ENCODE measurements around the gene TLR1. TPM values are rescaled to one million over a fixed set of nuclear protein-coding genes. Genes with fewer than 3 reads are reported as not detected.

Gene TLR1
- total RNA-seq, 1 experiment from 2014 or later = not detected

- Histone ChIP-seq H2BK120ac (ENCODE audit: low read depth, low read length, poor library complexity, severe bottlenecking) (no peak overlapping the region), H3K79me2 (ENCODE audit: insufficient read depth, low read length) (no peaks in the 10 kb centered on the region), H2AK5ac (ENCODE audit: insufficient read length, low read length) (no peak overlapping the region), H3K56ac (ENCODE audit: insufficient read length, low read depth, low read length) (no peak overlapping the region), H3K27me3 (ENCODE audit: insufficient read depth, low read length) (no peaks in the 10 kb centered on the region), H2BK12ac (ENCODE audit: insufficient read length, low read depth, low read length) (no peak overlapping the region), H4K20me1 (ENCODE audit: control insufficient read depth, insufficient read depth, insufficient read length) (no peaks in the 10 kb centered on the region), H2AFZ (ENCODE audit: low read length) (no peak overlapping the region), H3K23ac (ENCODE audit: insufficient read length, low read depth, low read length) (no peak overlapping the region), H2BK20ac (ENCODE audit: low read depth, low read length, poor library complexity, severe bottlenecking) (no peak overlapping the region), H3K79me1 (ENCODE audit: insufficient read depth, low read depth, low read length, poor library complexity, severe bottlenecking) (no peaks in the 10 kb centered on the region), H3K27ac (ENCODE audit: insufficient read length, low read depth, low read length) (no peak overlapping the region), H3K9ac (ENCODE audit: extremely low read depth, insufficient read length, low read length) (no peak overlapping the region), H3T11ph (ENCODE audit: low read length) (no peak overlapping the region), H3K9me3 (ENCODE audit: control insufficient read depth, low read depth, low read length) (no peaks in the 10 kb centered on the region), H4K91ac (ENCODE audit: insufficient read length, low read depth, low read length) (no peak overlapping the region), H2BK5ac (ENCODE audit: insufficient read length, low read length) (no peak overlapping the region), H3K4ac (ENCODE audit: low read depth, low read length) (no peak overlapping the region), H3K23me2 (ENCODE audit: insufficient read length, low read depth, low read length, poor library complexity, severe bottlenecking) (no peaks in the 10 kb centered on the region), H3K14ac (ENCODE audit: insufficient read depth, low read length) (no peak overlapping the region), H3K4me2 (ENCODE audit: insufficient read depth, insufficient read length, low read length) (no peak overlapping the region), H4K8ac (replicated peaks; ENCODE audit: insufficient read length, low read depth, low read length) (no peak overlapping the region), H2BK15ac (ENCODE audit: low read depth, low read length) (no peak overlapping the region), H3K18ac (ENCODE audit: insufficient read length, low read depth, low read length) (no peak overlapping the region), H4K5ac (ENCODE audit: insufficient read length, low read depth, low read length) (no peak overlapping the region), H3K4me1 (ENCODE audit: insufficient read depth, low read length) (no peaks in the 10 kb centered on the region)
- no CpG with 5 or more reads among the region's 1 CpG for WGBS (ENCODE audit: extremely low coverage, insufficient read length, low lambda C conversion rate)
- Mint-ChIP-seq H3K36me3 (ENCODE audit: insufficient read depth in 1 of 3, low read depth in 3 of 3) (no peaks in the 10 kb centered on the region), H3K4me1 (no peaks in the 10 kb centered on the region), H3K9me3 (no peaks in the 10 kb centered on the region; a peak in 1 of 5 replicates), H3K27ac (no peak overlapping the region), H3K4me3 (no peak overlapping the region), H3K27me3 (ENCODE audit: low read depth) (no peaks in the 10 kb centered on the region)
- DNase-seq = no peak
- no peak for TF ChIP-seq CTCF (conservative IDR thresholded peaks at IDR 0.05)
Observed at GRCh38 chr4:38788317-38788716, 16.3 kb downstream of the TLR1 start.
